GM21576 (cell line): ENCODE results near the gene SEMA4B.

Experiments
- ATAC-seq: cut with Tn5 transposase; IDR thresholded peaks from one replicate; pipeline ENCODE4 v1.9.1; 2021; ENCODE audit warnings: mild to moderate bottlenecking, moderate library complexity; ENCODE audit not compliant: unreplicated experiment

SEMA4B gene

DNA sequence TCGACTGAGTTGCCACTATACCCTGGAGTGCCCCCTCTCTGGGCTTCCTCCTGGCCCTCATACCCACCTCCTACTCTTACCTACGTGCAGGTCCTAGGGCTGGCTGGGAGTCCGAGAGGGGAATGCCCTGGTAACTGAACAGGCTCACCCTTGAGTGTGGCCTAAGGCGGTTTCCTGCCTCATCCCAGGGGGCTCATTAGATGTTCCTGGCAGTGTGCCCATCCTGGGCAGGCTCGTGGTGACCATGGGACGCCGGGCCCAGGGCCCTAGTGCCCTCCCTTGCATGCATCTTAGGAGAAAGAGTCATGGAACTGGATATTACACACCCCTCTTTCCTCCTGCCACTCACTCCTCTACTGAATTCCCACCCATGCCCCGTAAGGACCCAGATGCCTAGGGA, 2.8 kb downstream of the SEMA4B start:
- ATAC-seq, result no peak

DNA sequence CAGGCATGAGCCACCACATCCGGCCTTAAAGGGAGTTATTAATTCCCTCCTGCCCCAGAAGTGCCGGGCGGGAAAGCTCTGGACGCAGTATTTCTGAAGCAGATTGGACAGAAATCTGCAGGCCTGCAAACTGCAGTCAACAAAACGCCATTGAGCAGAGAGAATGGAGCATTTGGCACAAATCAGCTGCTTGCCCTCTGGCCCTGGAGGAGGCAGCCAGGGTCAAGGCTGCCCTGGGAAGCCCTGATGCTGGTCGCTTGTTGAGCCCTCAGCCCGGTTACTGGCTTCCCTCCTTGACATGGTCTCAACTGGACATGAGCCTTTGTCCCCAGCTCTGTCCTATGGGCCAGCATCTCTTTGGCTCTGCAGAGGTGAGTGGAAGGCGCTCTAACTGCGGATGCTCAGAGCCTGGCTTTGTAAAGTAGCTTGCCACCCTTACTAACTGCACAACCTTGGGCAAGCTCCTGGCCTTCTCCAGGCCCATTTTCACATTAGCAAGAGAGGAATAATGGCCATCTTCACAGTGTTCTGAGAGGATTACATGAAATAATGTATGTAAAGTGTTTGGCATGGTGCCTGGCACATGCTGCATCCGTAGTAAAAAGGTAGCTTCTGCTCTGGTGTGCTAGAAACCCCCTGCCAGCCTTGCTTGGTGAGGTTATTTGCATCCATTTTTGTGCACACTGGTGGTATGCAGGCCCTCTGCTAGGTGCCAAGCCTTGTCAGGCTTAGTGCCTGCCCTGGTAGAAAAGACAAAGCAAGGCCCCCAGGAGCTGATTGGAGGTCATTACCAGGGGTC, 4.1 kb downstream of the SEMA4B start:
- no peak for ATAC-seq

DNA sequence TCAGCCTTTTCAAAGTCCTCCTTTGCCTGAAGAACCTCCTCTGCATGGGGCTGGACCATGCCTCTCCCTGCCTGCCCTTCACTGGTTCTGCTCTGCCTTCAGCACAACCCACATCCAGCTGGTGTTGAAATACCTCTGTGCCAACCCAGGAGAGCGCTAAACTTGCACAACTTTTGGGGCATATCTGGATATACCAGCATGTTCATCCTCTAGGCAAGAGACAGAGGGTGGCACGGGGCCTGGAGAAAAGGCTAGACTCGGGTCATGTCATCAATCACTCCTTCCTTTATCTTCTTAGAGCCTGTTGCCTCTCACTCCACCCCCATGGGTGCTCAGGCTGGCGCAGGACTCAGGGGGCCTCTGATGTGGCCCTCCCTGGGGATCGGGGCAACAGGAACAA, 4.8 kb downstream of the SEMA4B start:
- ATAC-seq, result no peak

DNA sequence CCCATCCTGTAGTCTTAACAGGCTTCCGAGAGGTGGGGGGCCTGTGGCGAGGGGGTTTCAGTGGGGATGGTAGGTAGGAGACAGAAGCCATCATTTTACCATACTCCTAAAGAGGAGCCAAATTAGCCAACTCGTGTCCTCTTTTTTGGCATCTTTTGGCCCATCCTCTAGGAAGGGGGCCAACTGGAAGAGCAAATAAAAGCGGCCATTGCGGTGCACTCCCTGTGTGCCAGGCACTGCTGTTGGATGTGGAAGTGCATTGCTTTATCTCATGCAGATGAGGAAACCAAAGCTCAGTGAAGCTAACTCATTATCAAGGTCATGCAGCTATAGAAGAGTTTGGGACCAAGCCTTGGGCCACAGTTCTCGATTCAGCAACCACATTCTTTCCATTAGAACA, 6.1 kb downstream of the SEMA4B start:
- no peak for ATAC-seq

DNA sequence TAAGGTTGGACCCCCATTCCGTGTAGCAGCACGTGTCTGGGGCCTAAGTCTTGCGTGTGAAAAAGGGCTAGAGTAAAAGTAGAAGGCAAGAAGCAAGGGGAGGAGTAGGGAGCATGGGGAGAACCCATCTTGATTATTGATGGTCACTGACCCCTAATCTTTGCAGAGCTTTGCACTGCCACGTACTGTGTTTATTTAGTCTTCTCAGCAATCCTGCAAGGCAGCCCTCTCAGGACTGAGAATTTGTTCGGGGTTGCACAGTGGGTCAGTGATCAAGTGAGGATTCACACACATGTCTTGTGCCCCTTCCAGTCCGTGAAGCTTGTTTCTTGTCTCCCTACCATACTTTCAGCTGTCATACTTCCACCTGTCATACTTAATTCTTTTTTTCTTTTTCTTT, 7.2 kb downstream of the SEMA4B start:
- no peak for ATAC-seq

DNA sequence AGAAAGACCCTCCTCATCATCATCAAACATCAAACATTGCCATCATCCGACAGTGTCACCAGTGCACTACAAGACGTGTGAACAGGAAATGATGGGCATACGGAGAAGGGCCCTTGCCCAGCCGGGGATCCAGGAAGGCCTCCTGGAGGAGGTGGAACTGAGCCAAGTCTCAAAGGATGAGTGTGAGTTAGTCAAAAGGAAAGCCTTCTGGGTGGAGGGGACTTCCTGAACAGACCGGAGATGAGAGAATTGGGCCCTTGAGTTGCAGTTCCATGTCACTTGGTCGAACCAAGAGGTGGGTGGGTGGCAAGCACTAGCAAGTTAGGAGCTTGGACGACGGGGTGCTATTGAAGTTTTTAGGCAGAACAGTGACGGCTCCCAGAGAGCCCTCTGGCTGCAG, 8.5 kb downstream of the SEMA4B start:
- ATAC-seq, result no peak

DNA sequence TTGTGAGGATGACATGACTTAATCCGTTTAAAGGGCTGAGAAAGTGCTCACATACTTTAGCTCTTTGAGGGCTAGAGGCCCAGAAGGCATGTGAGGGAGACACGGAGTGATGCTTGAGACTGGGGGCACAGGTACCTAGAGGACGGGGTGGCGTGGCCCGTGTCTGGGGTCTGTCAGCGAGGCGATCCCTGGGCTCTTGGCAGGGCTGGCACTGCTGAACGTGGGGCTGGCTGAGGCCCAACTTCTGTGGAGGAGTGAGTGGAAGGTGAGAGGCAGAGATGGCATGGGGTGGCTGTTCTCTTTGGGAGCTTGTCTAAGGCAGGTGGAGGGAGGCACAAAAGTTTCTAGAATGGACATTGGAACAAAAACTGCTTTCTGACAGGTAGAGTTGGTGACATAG, 9.5 kb downstream of the SEMA4B start:
- ATAC-seq, result no peak

DNA sequence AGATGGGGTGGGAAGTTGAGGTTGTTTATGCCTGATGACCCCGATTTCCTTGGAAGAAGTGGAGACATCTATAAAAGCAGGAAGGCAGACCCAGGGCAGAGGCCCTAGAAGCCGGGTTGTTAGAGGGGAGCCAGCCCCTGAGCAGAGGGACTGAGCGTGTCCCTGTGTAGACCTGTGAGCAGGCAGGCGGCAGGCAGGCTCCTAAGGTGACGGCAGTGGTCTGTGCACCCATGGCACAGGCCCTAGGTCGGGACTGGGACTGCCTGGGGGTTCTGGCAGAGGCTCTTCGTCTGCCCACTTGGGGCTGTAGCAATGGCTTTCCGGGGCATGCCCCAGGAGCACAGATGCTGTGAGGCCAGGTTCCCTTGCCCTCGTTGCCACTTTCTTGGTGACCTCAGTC, 9.9 kb downstream of the SEMA4B start:
- no peak for ATAC-seq

DNA sequence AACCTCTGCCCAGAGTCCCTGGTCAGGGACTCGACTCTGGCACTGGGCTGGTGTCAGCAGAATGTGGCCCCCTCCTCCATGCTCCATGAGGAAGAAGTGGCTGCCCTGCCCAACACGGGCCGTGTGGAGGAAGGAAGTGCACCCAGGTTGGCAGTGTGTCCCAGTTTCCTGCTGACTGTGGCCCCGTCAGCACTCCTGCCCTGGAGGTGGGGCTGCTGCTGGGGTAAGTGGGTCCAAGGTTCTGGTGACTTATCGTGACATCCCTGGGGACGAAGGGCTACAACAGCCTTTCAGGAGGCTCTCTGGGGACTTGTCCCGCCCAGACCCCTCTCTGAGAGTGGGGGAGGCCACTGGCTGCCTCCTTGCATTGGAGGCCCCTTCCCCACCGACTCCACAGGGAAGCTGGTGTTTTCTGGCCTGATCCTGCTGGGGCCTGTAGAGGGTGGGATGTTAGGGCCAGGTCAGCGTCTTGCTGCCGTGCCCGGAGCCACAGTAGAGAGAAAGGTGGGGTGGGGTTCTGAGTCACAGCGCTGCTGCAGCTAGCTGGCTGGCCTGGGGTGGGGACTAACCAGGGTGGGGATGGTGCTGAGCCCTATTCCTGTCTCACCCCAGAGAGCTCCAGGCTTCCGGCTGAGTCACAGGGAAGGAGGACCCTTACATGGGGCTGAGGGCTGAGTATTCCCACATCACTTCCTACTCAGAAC, 10.5 kb downstream of the SEMA4B start:
- ATAC-seq, result no peak

DNA sequence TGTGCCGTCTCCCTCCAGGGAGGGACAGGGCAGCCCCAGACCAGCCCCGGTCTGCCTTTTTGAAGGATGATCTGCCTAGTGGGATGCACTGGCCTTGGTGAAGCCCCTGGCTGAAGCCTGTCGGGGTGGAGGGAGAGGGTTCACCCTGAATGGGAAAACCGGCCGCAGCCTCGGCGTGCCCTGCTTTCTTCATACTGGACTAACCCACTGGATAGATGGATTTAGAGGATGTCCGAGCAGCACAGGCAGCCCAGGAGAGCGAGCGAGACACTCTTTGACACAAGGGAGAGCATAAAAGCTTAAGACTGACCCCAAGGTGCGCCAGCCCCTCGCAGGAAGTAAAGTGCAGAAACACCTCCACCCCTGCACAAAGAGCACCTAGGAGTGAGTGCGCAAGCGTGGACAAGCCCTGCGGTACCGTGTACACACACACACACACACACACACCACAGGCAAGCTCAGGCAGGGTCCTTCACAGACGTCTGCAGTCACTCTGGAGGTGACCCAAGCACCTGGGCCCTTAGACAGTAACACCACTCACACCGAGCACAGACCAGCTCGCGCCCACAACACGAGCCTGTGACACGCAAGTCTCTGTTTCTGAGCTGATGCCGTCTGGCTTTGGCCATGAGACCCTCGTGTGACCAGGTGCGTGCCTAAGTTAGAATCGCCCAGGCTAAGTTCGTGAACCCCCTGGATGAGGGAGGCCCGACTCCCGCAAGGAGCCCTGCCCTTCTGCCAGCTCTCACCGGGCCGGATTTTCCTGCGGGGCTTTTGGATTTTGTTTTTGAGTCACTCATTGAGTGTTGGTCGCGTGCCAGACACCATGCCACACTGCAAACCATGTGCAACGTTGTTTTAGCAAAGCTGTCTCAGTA, 11.3 kb downstream of the SEMA4B start:
- ATAC-seq, result no peak

DNA sequence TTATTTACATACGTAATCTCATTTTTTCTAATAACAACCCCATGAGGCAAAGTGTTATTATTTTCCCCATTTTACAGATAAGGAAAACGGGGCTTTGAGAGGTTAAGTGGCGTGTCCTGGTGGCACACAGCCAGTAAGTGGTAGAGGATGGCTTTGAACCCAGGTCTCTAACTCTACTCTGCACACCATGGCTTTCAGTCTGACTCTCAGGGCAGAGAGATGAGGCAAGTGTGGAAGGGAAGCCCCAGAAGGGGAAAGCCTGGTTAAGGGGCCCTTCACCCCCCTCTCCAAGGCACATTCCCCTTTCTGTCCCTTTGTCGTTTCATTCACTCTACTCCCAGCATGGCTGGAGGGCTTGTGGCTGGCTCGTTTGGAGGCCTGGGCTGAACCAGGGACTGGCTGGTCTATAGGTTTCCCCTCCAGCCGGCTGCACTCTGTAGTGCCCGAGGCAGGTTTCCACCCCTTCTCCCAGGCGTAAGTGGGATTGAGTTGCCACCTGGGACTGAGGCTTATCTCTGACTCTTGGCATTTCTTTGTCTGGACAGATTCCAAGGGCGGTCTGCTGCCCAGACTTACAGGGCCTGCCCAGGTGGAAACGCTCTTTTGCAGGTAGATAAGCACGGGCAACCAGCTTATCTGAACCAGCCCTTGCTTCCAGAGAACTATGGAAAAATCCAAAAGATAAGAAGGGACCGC, 12.1 kb downstream of the SEMA4B start:
- ATAC-seq, result no peak

DNA sequence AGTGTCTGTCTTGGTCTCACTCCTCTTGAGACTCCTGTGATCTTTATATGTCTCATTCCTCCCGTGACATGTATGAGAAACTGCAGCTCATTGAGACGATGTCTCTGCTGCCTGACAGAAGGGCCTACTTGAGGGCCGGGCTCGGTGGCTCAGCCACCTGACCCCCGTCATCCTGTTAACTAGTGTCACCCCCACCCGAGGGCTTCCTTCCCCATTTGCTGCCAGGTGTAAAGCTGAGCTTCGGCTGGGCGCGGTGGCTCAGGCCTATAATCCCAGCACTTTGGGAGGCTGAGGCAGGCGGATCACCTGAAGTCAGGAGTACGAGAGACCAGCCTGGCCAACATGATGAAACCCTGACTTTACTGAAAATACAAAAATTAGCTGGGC, 12.7 kb downstream of the SEMA4B start:
- ATAC-seq, result no peak

DNA sequence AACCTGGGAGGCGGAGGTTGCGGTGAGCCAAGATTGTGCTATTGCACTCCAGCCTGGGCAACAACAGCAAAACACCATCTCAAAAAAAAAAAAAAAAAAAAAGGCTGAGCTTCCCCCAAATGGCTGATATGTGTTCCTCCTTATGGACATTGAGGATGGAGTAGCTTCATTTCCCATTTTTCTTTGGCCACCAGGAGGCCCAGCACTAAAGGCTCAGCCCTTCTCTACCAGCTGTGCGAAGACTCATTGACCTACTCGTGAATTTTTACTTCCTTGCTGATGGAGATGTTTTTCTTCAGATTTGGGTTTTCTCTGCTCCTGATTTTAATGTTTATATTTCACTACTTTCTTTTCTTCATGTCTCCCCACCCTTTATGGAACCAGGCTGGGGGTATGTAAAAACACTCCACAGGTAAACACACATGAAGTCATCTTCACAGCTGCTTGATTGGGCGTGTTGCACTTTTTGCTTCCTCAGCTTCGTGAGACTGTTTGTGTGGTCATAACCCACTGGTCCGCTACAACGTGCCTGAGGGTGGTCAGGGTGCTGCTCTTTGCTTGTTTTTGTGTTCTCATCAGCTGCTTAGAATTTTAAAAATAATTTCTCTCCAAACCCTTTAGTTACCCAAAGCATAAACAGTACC, 13.5 kb downstream of the SEMA4B start:
- no peak for ATAC-seq

DNA sequence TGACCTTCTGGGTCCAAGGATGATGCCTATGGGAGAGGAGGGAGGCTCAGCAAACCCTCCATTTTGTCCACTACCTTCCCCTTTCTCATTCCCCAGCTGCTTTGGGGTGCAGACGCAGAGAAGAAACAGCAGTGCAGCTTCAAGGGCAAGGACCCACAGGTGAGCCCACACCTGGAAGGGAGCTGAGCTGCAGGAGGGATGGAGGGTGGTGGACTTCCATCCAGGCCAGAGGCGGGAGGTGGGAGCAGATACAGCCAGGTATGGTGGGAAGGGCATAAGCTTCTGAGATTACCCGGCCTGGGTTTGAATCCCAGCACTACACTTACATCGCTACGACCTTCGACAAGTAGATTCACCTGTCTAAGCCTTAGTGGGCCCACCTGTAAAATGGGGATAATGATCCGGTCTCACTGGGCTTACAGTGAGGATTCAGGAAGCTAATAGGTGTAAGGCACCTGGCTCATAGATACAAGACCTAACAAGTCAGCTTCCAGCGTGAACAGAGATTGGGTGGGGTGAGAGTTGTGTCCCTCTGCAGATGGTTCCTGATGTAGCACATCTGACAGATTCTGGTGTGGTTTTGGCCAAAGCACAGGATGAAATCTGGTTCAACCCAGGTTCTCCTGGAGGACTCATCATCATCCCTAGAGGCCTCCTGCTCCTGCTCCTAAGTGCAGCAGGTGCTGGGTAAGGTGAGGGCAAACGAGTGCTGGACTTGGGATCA, 16.7 kb downstream of the SEMA4B start:
- ATAC-seq, result no peak

DNA sequence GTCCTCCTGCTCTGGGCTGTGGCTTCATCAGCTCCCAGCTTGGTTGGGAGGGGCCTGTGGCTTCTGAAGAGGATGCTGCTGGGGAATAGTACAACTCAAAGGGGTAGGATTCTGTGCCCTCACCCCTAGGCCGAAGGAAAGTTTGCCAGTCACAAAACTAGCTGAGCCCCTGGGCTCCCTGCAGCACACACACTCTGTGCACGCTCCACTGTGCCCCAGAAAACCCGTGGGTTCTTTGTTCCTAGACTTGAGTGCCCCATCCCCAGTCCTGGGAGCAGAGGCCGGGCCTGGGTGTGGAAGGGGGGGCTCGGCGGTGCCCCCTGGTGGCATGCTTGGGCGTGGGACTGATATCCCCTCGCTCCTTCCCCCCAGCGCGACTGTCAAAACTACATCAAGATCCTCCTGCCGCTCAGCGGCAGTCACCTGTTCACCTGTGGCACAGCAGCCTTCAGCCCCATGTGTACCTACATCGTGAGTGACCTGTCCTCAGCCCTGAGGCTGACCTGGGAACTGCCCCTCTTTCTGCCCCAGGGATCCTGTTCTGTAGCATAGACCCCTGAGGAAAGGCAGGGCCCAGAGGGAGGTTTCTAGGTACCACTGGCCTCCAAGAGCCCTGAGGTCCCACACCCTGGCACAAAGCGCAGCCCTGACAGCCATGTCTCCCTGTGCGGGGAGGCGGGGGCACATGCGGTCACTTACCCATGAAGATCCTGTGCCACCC, 18.5 kb downstream of the SEMA4B start:
- no peak for ATAC-seq

DNA sequence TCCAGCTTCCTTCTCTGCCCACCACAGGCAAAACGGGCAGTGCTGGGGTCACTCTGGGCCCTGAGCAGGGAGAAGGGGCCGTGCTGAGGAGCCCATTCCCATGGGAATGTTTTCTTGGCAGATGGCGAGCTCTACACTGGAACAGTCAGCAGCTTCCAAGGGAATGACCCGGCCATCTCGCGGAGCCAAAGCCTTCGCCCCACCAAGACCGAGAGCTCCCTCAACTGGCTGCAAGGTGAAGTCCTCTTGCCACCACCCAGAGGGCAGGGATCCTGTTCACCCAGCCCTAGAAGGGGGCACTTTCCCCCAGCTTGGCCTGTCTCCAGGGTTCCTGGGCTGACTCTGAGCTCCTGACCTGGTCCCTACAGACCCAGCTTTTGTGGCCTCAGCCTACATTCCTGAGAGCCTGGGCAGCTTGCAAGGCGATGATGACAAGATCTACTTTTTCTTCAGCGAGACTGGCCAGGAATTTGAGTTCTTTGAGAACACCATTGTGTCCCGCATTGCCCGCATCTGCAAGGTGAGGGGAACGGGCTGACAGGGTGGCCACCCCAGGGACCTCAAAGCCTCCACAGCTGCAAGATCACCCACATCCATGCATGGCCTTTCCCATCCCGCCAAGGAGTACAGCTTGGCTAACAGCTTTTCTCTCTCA, 20.2 kb downstream of the SEMA4B start:
- no peak for ATAC-seq

DNA sequence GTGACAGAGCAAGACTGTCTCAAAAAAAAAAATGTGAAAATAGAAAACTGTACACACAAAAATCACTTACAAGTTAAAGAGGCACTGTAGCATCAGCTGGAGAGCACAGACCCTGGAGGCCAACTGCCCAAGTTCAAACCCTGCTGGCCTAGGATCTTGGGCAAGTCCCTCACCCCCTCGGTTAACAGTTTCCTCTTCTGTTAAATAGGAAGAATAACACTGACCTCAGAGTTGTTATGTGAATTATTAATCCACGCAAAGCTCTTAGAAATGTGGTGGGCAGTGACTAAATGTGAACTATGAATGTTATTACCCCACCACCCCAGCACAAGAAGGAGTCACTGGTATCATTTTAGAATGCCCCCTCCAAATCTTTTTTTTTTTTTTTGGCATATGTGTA, 21.4 kb downstream of the SEMA4B start:
- no peak for ATAC-seq

DNA sequence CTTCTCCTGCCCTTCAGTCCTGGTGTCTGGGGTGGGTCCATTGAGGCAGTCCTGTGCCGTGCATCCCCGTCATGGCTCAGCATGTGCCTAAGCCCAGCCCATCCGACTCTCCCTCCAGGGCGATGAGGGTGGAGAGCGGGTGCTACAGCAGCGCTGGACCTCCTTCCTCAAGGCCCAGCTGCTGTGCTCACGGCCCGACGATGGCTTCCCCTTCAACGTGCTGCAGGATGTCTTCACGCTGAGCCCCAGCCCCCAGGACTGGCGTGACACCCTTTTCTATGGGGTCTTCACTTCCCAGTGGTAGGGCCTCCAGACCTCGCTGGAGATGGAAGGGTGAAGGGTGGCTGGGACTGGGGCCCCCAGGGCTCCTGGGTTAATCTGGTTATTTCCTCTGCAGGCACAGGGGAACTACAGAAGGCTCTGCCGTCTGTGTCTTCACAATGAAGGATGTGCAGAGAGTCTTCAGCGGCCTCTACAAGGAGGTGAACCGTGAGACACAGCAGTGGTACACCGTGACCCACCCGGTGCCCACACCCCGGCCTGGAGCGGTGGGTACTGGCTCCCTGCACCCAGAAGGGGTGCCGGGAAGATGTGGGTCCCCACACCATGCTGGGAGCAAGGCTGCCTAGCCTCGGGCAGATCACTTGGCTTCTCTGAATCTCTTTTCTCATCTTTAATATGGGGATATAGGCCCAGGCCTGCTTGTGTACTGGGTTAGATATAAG, 22.5 kb downstream of the SEMA4B start:
- ATAC-seq, result no peak
